Measurements from ENCODE around the gene NUDC. TPM values are rescaled to one million over a fixed set of nuclear protein-coding genes. Genes with fewer than 3 reads are reported as not detected.

The NUDC gene
- total RNA-seq, 1 donor from 2014 or later, result 19.2 TPM

DNA sequence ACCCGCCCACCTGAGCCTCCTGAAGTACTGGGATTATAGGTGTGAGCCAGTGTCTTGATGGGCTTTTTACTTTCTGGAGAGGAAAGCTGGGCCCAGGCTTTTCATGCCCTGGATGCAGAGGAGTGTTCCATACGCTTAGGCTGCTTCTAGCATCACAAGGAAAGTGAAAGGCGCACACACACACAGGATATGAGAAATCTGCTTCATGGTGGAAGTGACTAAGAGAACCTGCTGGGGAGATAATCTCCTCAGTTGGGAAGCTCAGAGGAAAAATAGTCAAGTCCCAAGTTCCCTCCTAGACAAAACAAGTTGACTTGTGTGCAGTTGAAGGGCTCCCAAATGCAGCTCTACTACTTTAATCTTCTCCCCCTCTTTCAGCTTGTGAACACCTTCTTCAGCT lies 2.2 kb downstream of the NUDC start:
- Histone ChIP-seq H3K9me3 (no peaks in the 10 kb centered on the region), H3K4me1 (peaks cover 7 to 18% of the 10 kb centered on the region in 2 donors), H3K4me3 (no peak overlapping the region), H3K27ac (no peak overlapping the region), H3K27me3 (no peaks in the 10 kb centered on the region), H3K36me3 (peaks cover 42 to 44% of the 10 kb centered on the region in 2 donors)
- no peak for DNase-seq (ENCODE audit: low spot score in 2 of 2)
- TF ChIP-seq, protein P1, sequence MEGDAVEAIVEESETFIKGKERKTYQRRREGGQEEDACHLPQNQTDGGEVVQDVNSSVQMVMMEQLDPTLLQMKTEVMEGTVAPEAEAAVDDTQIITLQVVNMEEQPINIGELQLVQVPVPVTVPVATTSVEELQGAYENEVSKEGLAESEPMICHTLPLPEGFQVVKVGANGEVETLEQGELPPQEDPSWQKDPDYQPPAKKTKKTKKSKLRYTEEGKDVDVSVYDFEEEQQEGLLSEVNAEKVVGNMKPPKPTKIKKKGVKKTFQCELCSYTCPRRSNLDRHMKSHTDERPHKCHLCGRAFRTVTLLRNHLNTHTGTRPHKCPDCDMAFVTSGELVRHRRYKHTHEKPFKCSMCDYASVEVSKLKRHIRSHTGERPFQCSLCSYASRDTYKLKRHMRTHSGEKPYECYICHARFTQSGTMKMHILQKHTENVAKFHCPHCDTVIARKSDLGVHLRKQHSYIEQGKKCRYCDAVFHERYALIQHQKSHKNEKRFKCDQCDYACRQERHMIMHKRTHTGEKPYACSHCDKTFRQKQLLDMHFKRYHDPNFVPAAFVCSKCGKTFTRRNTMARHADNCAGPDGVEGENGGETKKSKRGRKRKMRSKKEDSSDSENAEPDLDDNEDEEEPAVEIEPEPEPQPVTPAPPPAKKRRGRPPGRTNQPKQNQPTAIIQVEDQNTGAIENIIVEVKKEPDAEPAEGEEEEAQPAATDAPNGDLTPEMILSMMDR (IDR thresholded peaks at IDR 0.05), result no peak
- intact Hi-C loops (cut with DNase I), result loop anchor here (5.0 kb wide), 1 partner anchor 69 kb away; the partner anchor contains the start of gene TRNP1

- H3K27ac ChIP-seq, result no peak overlapping the region
- TF ChIP-seq, protein P1 (IDR thresholded peaks at IDR 0.05), result no peak
- no peaks in the 10 kb centered on the region for H3K27me3 ChIP-seq
- intact Hi-C loops (cut with DNase I), result no loop called here
- DNase-seq (ENCODE audit: low spot score in 2 of 2), result no peak
- no peak overlapping the region for H3K4me3 ChIP-seq
- H3K9me3 ChIP-seq, result no peaks in the 10 kb centered on the region
- H3K4me1 ChIP-seq, result no peaks in the 10 kb centered on the region
- peaks cover 28 to 46% of the 10 kb centered on the region in 2 donors for H3K36me3 ChIP-seq
Observed at GRCh38 chr1:26932531-26932930, 11.0 kb downstream of the NUDC start.

DNA sequence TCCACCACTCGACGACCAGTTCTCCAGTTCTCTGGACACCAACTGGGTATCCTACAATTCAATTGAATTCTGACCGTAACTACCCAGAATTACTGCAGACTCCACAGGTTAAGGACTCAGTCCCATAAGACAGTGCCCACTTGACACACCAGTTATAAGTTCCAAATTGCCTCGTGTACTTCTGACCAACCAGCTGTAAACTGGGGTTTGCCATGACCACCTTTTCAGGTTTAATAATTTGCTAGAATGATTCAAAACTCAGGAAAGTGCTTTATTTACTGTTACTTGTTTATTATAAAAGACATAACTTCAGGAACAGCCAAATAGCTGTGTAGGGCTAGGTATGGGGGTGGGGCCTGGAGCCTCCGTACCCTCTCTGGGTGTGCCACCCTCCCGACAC lies 15.3 kb downstream of the NUDC start:
- Histone ChIP-seq H3K4me3 (no peak overlapping the region), H3K9me3 (no peaks in the 10 kb centered on the region), H3K27ac (no peak overlapping the region), H3K4me1 (no peaks in the 10 kb centered on the region), H3K27me3 (no peaks in the 10 kb centered on the region), H3K36me3 (peaks cover 24 to 32% of the 10 kb centered on the region in 2 donors)
- intact Hi-C loops (cut with DNase I), result no loop called here
- TF ChIP-seq, protein P1 (IDR thresholded peaks at IDR 0.05), result no peak
- no peak for DNase-seq (ENCODE audit: low spot score in 2 of 2)

- Histone ChIP-seq H3K9me3 (no peaks in the 10 kb centered on the region), H3K27ac (no peak overlapping the region), H3K36me3 (peaks cover 29 to 39% of the 10 kb centered on the region in 2 donors), H3K4me3 (no peak overlapping the region), H3K4me1 (no peaks in the 10 kb centered on the region), H3K27me3 (no peaks in the 10 kb centered on the region)
- DNase-seq (ENCODE audit: low spot score in 2 of 2), result no peak
- intact Hi-C loops (cut with DNase I), result no loop called here
- TF ChIP-seq, protein P1 (IDR thresholded peaks at IDR 0.05), result no peak
Observed at GRCh38 chr1:26938004-26938658, 16.6 kb downstream of the NUDC start.

GRCh38 chr1:26938659-26939025 lies 17.1 kb downstream of the NUDC start:
- no peaks in the 10 kb centered on the region for H3K4me1 ChIP-seq
- TF ChIP-seq, protein P1 (IDR thresholded peaks at IDR 0.05), result no peak
- no peaks in the 10 kb centered on the region for H3K9me3 ChIP-seq
- peaks cover 34 to 44% of the 10 kb centered on the region in 2 donors for H3K36me3 ChIP-seq
- no peak overlapping the region for H3K4me3 ChIP-seq
- H3K27me3 ChIP-seq, result no peaks in the 10 kb centered on the region
- no peak overlapping the region for H3K27ac ChIP-seq
- intact Hi-C loops (cut with DNase I), result no loop called here
- no peak for DNase-seq (ENCODE audit: low spot score in 2 of 2)

All from ascending aorta (tissue), 2 donors.